IMR-90 (cell line): ENCODE results near the gene SPATA25.

Source experiments
- BHLHE40 ChIP-seq: fragments of 150-350 bp; IDR thresholded peaks from 2 replicates; pipeline ENCODE4 v1.6.1; 2016; ENCODE audit warnings: mild to moderate bottlenecking, low read depth, low read length
- CEBPB ChIP-seq: IDR thresholded peaks from 2 replicates; pipeline ENCODE4 v1.6.1; 2012; ENCODE audit warnings: low read depth, low read length, improper control_type of control experiment
- ELK1 ChIP-seq: fragments of 150-350 bp; IDR thresholded peaks from 2 replicates; pipeline ENCODE4 v1.6.1; 2016; ENCODE audit warnings: low read depth, mild to moderate bottlenecking, low read length, moderate library complexity, borderline replicate concordance
- FOS ChIP-seq: fragments of 150-350 bp; IDR thresholded peaks from 2 replicates; pipeline ENCODE4 v1.6.1; 2016; ENCODE audit warnings: low read depth, low read length
- MAFK ChIP-seq: IDR thresholded peaks from 2 replicates; pipeline ENCODE4 v1.6.1; 2012; ENCODE audit warnings: low read depth, low read length, improper control_type of control experiment
- MAZ ChIP-seq: IDR thresholded peaks from 2 replicates; pipeline ENCODE4 v1.6.1; 2012; ENCODE audit warnings: low read depth, mild to moderate bottlenecking, low read length, improper control_type of control experiment, moderate library complexity, borderline replicate concordance
- POLR2A ChIP-seq: IDR thresholded peaks from 2 replicates; pipeline ENCODE4 v1.6.1; 2012; ENCODE audit warnings: mild to moderate bottlenecking, low read depth, low read length
- RAD21 ChIP-seq: IDR thresholded peaks from 2 replicates; pipeline ENCODE4 v1.6.1; 2012; ENCODE audit warnings: low read length, improper control_type of control experiment
- RCOR1 ChIP-seq: IDR thresholded peaks from 2 replicates; pipeline ENCODE4 v1.6.1; 2012; ENCODE audit warnings: mild to moderate bottlenecking, low read length, improper control_type of control experiment; ENCODE audit not compliant: insufficient replicate concordance
- RFX5 ChIP-seq: IDR thresholded peaks from 2 replicates; pipeline ENCODE4 v1.8.0; 2012; ENCODE audit warnings: low read depth, mild to moderate bottlenecking, low read length, moderate library complexity
- TF ChIP-seq, protein P1 (sequence below): conservative IDR thresholded peaks from 2 replicates; pipeline ENCODE4 v1.5.1; 2012; ENCODE audit warnings: mild to moderate bottlenecking, low read depth, low read length, improper control_type of control experiment
- TF ChIP-seq, protein P2 (sequence below): fragments of 150-350 bp; IDR thresholded peaks from 2 replicates; pipeline ENCODE4 v1.6.1; 2017; ENCODE audit warnings: mild to moderate bottlenecking, antibody characterized with exemption, low read length, low read depth

GRCh38 chr20:45921337-45922189, 34.1 kb upstream of the SPATA25 start:
- TF ChIP-seq, protein P1, sequence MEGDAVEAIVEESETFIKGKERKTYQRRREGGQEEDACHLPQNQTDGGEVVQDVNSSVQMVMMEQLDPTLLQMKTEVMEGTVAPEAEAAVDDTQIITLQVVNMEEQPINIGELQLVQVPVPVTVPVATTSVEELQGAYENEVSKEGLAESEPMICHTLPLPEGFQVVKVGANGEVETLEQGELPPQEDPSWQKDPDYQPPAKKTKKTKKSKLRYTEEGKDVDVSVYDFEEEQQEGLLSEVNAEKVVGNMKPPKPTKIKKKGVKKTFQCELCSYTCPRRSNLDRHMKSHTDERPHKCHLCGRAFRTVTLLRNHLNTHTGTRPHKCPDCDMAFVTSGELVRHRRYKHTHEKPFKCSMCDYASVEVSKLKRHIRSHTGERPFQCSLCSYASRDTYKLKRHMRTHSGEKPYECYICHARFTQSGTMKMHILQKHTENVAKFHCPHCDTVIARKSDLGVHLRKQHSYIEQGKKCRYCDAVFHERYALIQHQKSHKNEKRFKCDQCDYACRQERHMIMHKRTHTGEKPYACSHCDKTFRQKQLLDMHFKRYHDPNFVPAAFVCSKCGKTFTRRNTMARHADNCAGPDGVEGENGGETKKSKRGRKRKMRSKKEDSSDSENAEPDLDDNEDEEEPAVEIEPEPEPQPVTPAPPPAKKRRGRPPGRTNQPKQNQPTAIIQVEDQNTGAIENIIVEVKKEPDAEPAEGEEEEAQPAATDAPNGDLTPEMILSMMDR: no peak
- TF ChIP-seq MAFK (no peak), CEBPB (0 out of 2 replicates have a peak, but pooled peaks have one; percentile 1), POLR2A (no peak), BHLHE40 (no peak), MAZ (no peak), FOS (no peak), RCOR1 (no peak), ELK1 (no peak), RFX5 (no peak), RAD21 (no peak)
- TF ChIP-seq, protein P2, sequence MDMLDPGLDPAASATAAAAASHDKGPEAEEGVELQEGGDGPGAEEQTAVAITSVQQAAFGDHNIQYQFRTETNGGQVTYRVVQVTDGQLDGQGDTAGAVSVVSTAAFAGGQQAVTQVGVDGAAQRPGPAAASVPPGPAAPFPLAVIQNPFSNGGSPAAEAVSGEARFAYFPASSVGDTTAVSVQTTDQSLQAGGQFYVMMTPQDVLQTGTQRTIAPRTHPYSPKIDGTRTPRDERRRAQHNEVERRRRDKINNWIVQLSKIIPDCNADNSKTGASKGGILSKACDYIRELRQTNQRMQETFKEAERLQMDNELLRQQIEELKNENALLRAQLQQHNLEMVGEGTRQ: no peak
